OCI-LY1 (cell line): ENCODE measurements around the gene SMIM22.

Experiments used
- H2AFZ ChIP-seq: fragments of 200-600 bp; sonication (generic), shearing (Covaris generic); 2 replicates; pipeline ENCODE4 v1.6.0; 2014; ENCODE audit warnings: antibody characterized with exemption, mild to moderate bottlenecking, low read length
- H3F3A ChIP-seq: fragments of 200-600 bp; sonication (generic), shearing (Covaris generic); 2 replicates; pipeline ENCODE4 v1.6.0; 2014; ENCODE audit warnings: mild to moderate bottlenecking, antibody characterized with exemption, low read length, moderate library complexity; ENCODE audit not compliant: insufficient read depth
- H3K27ac ChIP-seq: fragments of 200-600 bp; sonication (generic); 2 replicates; pipeline ENCODE4 v1.5.1; 2014; ENCODE audit warnings: low read length, mixed run types, mild to moderate bottlenecking, low read depth; ENCODE audit not compliant: poor library complexity, severe bottlenecking
- H3K27me3 ChIP-seq: fragments of 200-600 bp; sonication (generic); 2 replicates; pipeline ENCODE4 v1.6.0; 2014; ENCODE audit warnings: antibody characterized with exemption, mild to moderate bottlenecking, low read length, moderate library complexity; ENCODE audit not compliant: insufficient read depth
- H3K36me3 ChIP-seq: fragments of 200-600 bp; sonication (generic); 2 replicates; pipeline ENCODE4 v1.6.1; 2014; ENCODE audit warnings: mild to moderate bottlenecking, antibody characterized with exemption, low read length, moderate library complexity, mixed read lengths; ENCODE audit not compliant: insufficient read depth
- H3K4me1 ChIP-seq: fragments of 200-600 bp; sonication (generic); 2 replicates; pipeline ENCODE4 v1.5.1; 2014; ENCODE audit warnings: mild to moderate bottlenecking, low read length, moderate library complexity; ENCODE audit not compliant: insufficient read depth, severe bottlenecking
- H3K4me2 ChIP-seq: fragments of 200-600 bp; sonication (generic), shearing (Covaris generic); 2 replicates; pipeline ENCODE4 v1.6.1; 2014; ENCODE audit warnings: low read length
- H3K4me3 ChIP-seq: fragments of 200-600 bp; sonication (generic); 2 replicates; pipeline ENCODE4 v1.5.1; 2014; ENCODE audit warnings: low read length, low read depth, mild to moderate bottlenecking, mixed read lengths; ENCODE audit not compliant: poor library complexity, severe bottlenecking
- H3K79me2 ChIP-seq: fragments of 200-600 bp; shearing (Covaris generic); 2 replicates; pipeline ENCODE4 v1.6.1; 2016; ENCODE audit warnings: mixed run types, low read length, mixed read lengths; ENCODE audit not compliant: insufficient read depth
- H3K9ac ChIP-seq: fragments of 200-600 bp; sonication (generic), shearing (Covaris generic); 2 replicates; pipeline ENCODE4 v1.6.1; 2014; ENCODE audit warnings: mild to moderate bottlenecking, low read length, mixed read lengths
- H3K9me2 ChIP-seq: fragments of 200-600 bp; sonication (generic), shearing (Covaris generic); 2 replicates; pipeline ENCODE4 v1.6.1; 2014; ENCODE audit warnings: low read depth, mild to moderate bottlenecking, low read length, mixed read lengths
- H3K9me3 ChIP-seq: fragments of 200-600 bp; shearing (Covaris generic); 2 replicates; pipeline ENCODE4 v1.6.1; 2014; ENCODE audit warnings: low read length, mixed read lengths
- H4K20me1 ChIP-seq: fragments of 200-600 bp; sonication (generic), shearing (Covaris generic); 2 replicates; pipeline ENCODE4 v1.6.0; 2016; ENCODE audit warnings: mild to moderate bottlenecking, low read length; ENCODE audit not compliant: insufficient read depth
- EZH2 ChIP-seq: fragments of 200-600 bp; sonication (generic), shearing (Covaris generic); IDR thresholded peaks from 2 replicates; pipeline ENCODE4 v1.8.0; 2017; ENCODE audit warnings: borderline replicate concordance, mixed run types, mild to moderate bottlenecking, antibody characterized with exemption, low read length, moderate library complexity, mixed read lengths
- TF ChIP-seq, protein P1 (sequence below): fragments of 200-600 bp; sonication (generic), shearing (Covaris generic); IDR thresholded peaks from 2 replicates; pipeline ENCODE4 v1.5.1; 2017; ENCODE audit warnings: mild to moderate bottlenecking, antibody characterized with exemption, low read length, moderate library complexity, mixed read lengths

SMIM22 gene, protein sequence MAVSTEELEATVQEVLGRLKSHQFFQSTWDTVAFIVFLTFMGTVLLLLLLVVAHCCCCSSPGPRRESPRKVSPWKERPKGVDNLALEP

DNA sequence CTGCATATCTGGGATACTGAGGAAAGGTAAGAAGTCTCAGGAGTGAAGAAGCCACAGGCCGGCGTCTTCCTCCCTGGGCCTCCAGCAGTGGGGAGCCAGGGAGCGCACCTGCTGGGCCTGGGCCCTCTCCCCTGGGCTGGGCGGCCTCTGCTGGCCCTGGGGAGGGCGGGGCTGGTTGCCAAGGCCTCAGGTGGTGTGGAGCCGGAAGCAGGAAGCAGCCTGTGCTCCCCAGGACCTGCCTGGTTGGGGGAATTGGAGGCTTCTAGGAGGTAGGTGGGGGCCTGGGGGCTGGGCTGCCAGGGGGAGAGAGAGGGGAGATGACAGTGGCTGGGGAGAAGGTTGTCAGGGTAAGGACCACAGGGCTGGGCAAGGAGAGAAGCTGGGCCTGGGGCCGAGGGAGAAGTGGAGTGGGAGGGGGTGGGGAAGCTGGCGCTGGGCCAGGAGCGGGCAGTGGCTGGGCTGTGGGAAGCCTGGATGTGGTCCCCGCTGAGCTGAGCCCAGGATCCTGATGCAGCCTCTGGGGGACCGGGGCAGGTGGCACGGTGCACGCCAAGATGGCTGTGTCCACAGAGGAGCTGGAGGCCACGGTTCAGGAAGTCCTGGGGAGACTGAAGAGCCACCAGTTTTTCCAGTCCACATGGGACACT, at the start of gene SMIM22:
TSS of gene SMIM22 (plus strand) at position 189 of the 647 bp plus-strand sequence. CDS start at position 555, 366 bp downstream.
- Histone ChIP-seq H2AFZ (no peak within 1 kb of the TSS), H3K4me3 (peak within 1 kb of the TSS; percentile 48), H3K36me3 (no peaks in the 10 kb centered on the region), H3K9me3 (no peaks in the 10 kb centered on the region), H4K20me1 (no peaks in the 10 kb centered on the region), H3F3A (no peaks in the 10 kb centered on the region), H3K79me2 (no peaks in the 10 kb centered on the region), H3K27ac (no peak within 1 kb of the TSS), H3K4me1 (no peaks in the 10 kb centered on the region), H3K9me2 (no peaks in the 10 kb centered on the region), H3K9ac (no peak within 1 kb of the TSS; the same call in 1 of the 2 replicates), H3K27me3 (peaks cover 3% of the 10 kb centered on the region; the same call in 1 of the 2 replicates), H3K4me2 (peak within 1 kb of the TSS; percentile 45; the same call in 1 of the 2 replicates)
- TF ChIP-seq EZH2: no peak
- TF ChIP-seq, protein P1, sequence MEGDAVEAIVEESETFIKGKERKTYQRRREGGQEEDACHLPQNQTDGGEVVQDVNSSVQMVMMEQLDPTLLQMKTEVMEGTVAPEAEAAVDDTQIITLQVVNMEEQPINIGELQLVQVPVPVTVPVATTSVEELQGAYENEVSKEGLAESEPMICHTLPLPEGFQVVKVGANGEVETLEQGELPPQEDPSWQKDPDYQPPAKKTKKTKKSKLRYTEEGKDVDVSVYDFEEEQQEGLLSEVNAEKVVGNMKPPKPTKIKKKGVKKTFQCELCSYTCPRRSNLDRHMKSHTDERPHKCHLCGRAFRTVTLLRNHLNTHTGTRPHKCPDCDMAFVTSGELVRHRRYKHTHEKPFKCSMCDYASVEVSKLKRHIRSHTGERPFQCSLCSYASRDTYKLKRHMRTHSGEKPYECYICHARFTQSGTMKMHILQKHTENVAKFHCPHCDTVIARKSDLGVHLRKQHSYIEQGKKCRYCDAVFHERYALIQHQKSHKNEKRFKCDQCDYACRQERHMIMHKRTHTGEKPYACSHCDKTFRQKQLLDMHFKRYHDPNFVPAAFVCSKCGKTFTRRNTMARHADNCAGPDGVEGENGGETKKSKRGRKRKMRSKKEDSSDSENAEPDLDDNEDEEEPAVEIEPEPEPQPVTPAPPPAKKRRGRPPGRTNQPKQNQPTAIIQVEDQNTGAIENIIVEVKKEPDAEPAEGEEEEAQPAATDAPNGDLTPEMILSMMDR: no peak

DNA sequence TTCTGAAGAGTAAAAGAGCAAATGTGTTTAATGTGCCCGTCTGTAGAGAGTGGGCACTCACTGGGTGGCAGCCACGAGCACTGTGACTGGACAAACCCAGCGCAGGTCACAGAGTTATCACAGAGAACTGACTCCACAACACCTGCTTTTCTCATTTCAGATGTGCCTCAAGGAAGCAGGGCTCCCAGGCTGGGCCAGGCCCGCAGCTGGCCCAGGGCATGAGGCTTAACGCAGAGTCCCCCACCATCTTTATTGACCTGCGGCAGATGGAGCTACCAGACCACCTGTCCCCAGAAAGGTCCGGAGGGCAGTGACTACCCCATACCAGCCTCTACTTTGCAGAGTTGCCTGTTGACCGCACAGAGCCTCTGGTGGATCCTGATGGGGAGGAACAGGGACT, 49.0 kb upstream of the SMIM22 start:
- Histone ChIP-seq H3K4me3 (no peak overlapping the region), H3K27ac (no peak overlapping the region), H3K4me1 (peaks cover 19% of the 10 kb centered on the region), H3K9ac (no peak overlapping the region), H3K36me3 (peaks cover 15% of the 10 kb centered on the region), H3K27me3 (no peaks in the 10 kb centered on the region), H3K79me2 (no peaks in the 10 kb centered on the region), H3K4me2 (no peak overlapping the region), H3F3A (no peaks in the 10 kb centered on the region), H2AFZ (no peak overlapping the region), H3K9me3 (no peaks in the 10 kb centered on the region), H3K9me2 (no peaks in the 10 kb centered on the region), H4K20me1 (no peaks in the 10 kb centered on the region)
- TF ChIP-seq EZH2: no peak
- TF ChIP-seq, protein P1: no peak

DNA sequence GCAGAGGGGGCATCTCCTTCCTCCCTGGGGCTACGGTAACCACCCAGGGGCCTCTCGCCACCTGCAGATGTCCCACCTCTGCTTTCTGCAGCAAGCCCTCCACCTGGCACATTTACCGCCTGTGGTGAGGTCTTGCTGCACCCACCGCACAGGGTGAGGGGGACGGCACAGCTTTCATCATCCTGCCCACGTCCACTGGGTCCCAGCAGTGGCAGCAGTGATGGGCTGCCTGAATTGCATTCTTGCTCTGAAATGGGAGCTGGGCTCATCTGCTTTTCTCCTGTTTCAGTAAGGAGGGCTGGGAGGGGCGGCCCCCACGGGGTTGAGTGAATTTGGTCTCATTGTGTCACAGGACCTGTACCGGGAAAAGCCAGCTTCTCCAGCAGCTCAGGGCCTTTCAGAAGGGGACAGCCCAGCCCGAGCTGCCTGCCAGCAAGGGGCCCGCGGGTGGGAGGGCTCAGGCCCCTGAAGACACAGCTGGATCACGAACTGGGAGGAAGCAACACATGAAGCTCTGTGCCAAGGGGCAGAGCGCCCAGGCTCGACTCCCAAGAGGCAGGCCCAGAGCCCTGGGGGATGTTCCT, 48.1 kb upstream of the SMIM22 start:
- Histone ChIP-seq H3F3A (no peaks in the 10 kb centered on the region), H3K9me3 (no peaks in the 10 kb centered on the region), H3K27me3 (no peaks in the 10 kb centered on the region), H3K9ac (no peak overlapping the region), H3K4me2 (no peak overlapping the region), H3K27ac (no peak overlapping the region), H3K9me2 (no peaks in the 10 kb centered on the region), H3K4me3 (no peak overlapping the region), H3K79me2 (no peaks in the 10 kb centered on the region), H3K36me3 (peaks cover 24% of the 10 kb centered on the region), H2AFZ (no peak overlapping the region), H3K4me1 (peaks cover 19% of the 10 kb centered on the region), H4K20me1 (no peaks in the 10 kb centered on the region)
- no peak for TF ChIP-seq EZH2
- TF ChIP-seq, protein P1: no peak
